H9 (cell line): ENCODE measurements around the gene FADS3. TPM values are rescaled to one million over a fixed set of nuclear protein-coding genes. Genes with fewer than 3 reads are reported as not detected.

ENCODE experiments used
- DNase-seq: peaks from one replicate; pipeline ENCODE4 v3.0.0-alpha.2; 2017
- H2AFZ ChIP-seq: one replicate; pipeline ENCODE4 v1.6.1; 2013; ENCODE audit warnings: mild to moderate bottlenecking, low read length, control low read depth, moderate library complexity
- H2AK5ac ChIP-seq: 2 replicates; pipeline ENCODE4 v1.6.1; 2013; ENCODE audit warnings: low read length, control low read depth, mixed read lengths; ENCODE audit not compliant: insufficient read length
- H2BK120ac ChIP-seq: one replicate; pipeline ENCODE4 v1.6.1; 2013; ENCODE audit warnings: low read depth, mild to moderate bottlenecking, low read length, control low read depth, inconsistent platforms; ENCODE audit not compliant: poor library complexity, severe bottlenecking
- H2BK12ac ChIP-seq: 2 replicates; pipeline ENCODE4 v1.6.1; 2013; ENCODE audit warnings: low read length, control low read depth, mixed read lengths, low read depth; ENCODE audit not compliant: insufficient read length
- H2BK15ac ChIP-seq: 2 replicates; pipeline ENCODE4 v1.6.1; 2013; ENCODE audit warnings: low read depth, low read length, control low read depth
- H2BK20ac ChIP-seq: one replicate; pipeline ENCODE4 v1.6.1; 2013; ENCODE audit warnings: low read depth, mild to moderate bottlenecking, low read length, control low read depth, inconsistent platforms; ENCODE audit not compliant: poor library complexity, severe bottlenecking
- H2BK5ac ChIP-seq: 2 replicates; pipeline ENCODE4 v1.6.1; 2013; ENCODE audit warnings: low read length, control low read depth, mixed read lengths; ENCODE audit not compliant: insufficient read length
- H3K14ac ChIP-seq: 2 replicates; pipeline ENCODE4 v1.6.1; 2013; ENCODE audit warnings: low read length, control low read depth; ENCODE audit not compliant: insufficient read depth
- H3K18ac ChIP-seq: 2 replicates; pipeline ENCODE4 v1.6.1; 2013; ENCODE audit warnings: low read depth, mild to moderate bottlenecking, mixed read lengths, low read length, control low read depth; ENCODE audit not compliant: insufficient read length
- H3K23ac ChIP-seq: 2 replicates; pipeline ENCODE4 v1.6.1; 2013; ENCODE audit warnings: low read length, control low read depth, mixed read lengths, low read depth; ENCODE audit not compliant: insufficient read length
- H3K23me2 ChIP-seq: 2 replicates; pipeline ENCODE4 v1.6.1; 2013; ENCODE audit warnings: low read depth, mild to moderate bottlenecking, mixed read lengths, low read length, control low read depth; ENCODE audit not compliant: insufficient read length, poor library complexity, severe bottlenecking
- H3K27ac ChIP-seq: 2 replicates; pipeline ENCODE4 v1.5.1; 2013; ENCODE audit warnings: low read length, control low read depth, mixed read lengths, low read depth; ENCODE audit not compliant: insufficient read length
- H3K27me3 ChIP-seq: 2 replicates; pipeline ENCODE4 v1.6.1; 2013; ENCODE audit warnings: low read length, control low read depth, inconsistent platforms; ENCODE audit not compliant: insufficient read depth
- H3K4ac ChIP-seq: 2 replicates; pipeline ENCODE4 v1.6.1; 2013; ENCODE audit warnings: low read depth, mild to moderate bottlenecking, control low read depth, inconsistent platforms, low read length, moderate library complexity
- H3K4me1 ChIP-seq: 2 replicates; pipeline ENCODE4 v1.6.1; 2013; ENCODE audit warnings: low read length, control low read depth, inconsistent platforms; ENCODE audit not compliant: insufficient read depth
- H3K4me2 ChIP-seq: 2 replicates; pipeline ENCODE4 v1.6.1; 2013; ENCODE audit warnings: low read length, control low read depth, mixed read lengths; ENCODE audit not compliant: insufficient read length, insufficient read depth
- H3K56ac ChIP-seq: 2 replicates; pipeline ENCODE4 v1.6.1; 2013; ENCODE audit warnings: low read depth, mild to moderate bottlenecking, mixed read lengths, low read length, control low read depth; ENCODE audit not compliant: insufficient read length
- H3K79me1 ChIP-seq: 2 replicates; pipeline ENCODE4 v1.6.1; 2013; ENCODE audit warnings: low read depth, mild to moderate bottlenecking, moderate library complexity, low read length, control low read depth, inconsistent platforms; ENCODE audit not compliant: insufficient read depth, poor library complexity, severe bottlenecking
- H3K79me2 ChIP-seq: 2 replicates; pipeline ENCODE4 v1.6.1; 2013; ENCODE audit warnings: low read length, control low read depth, inconsistent platforms; ENCODE audit not compliant: insufficient read depth
- H3K9ac ChIP-seq: 2 replicates; pipeline ENCODE4 v1.6.1; 2013; ENCODE audit warnings: low read length, control low read depth, mixed read lengths; ENCODE audit not compliant: insufficient read length; ENCODE audit errors: extremely low read depth
- H3K9me3 ChIP-seq: one replicate; pipeline ENCODE4 v1.6.1; 2013; ENCODE audit warnings: low read depth, low read length, inconsistent platforms; ENCODE audit not compliant: control insufficient read depth
- H3T11ph ChIP-seq: one replicate; pipeline ENCODE4 v1.6.1; 2013; ENCODE audit warnings: mild to moderate bottlenecking, low read length, control low read depth, inconsistent platforms
- H4K20me1 ChIP-seq: one replicate; pipeline ENCODE4 v1.6.1; 2013; ENCODE audit not compliant: control insufficient read depth, insufficient read length, insufficient read depth
- H4K5ac ChIP-seq: 2 replicates; pipeline ENCODE4 v1.6.1; 2013; ENCODE audit warnings: low read depth, mild to moderate bottlenecking, mixed read lengths, low read length, control low read depth; ENCODE audit not compliant: insufficient read length
- H4K8ac ChIP-seq: replicated peaks from 2 replicates; pipeline ENCODE4 v1.6.1; 2013; ENCODE audit warnings: low read length, control low read depth, mixed read lengths, low read depth; ENCODE audit not compliant: insufficient read length
- H4K91ac ChIP-seq: 2 replicates; pipeline ENCODE4 v1.6.1; 2013; ENCODE audit warnings: low read depth, mild to moderate bottlenecking, moderate library complexity, mixed read lengths, low read length, control low read depth; ENCODE audit not compliant: insufficient read length
- H3K27ac Mint-ChIP-seq, 3 experiments: 2 replicates in 2 of 3; 3 replicates in 1 of 3; pipeline ENCODE4 v1.8.0; 2020 to 2021; ENCODE audit warnings: mixed read lengths in 3 of 3, mild to moderate bottlenecking in 1 of 3, moderate library complexity in 1 of 3
- H3K27me3 Mint-ChIP-seq: 2 replicates; pipeline ENCODE4 v1.8.0; 2021; ENCODE audit warnings: low read depth, mild to moderate bottlenecking, moderate library complexity, mixed read lengths
- H3K36me3 Mint-ChIP-seq, 3 experiments: 2 replicates in 2 of 3; 3 replicates in 1 of 3; pipeline ENCODE4 v1.8.0; 2020 to 2021; ENCODE audit warnings: low read depth in 3 of 3, mixed read lengths in 3 of 3; ENCODE audit not compliant: insufficient read depth in 1 of 3
- H3K4me1 Mint-ChIP-seq, 2 experiments: 2 replicates each; pipeline ENCODE4 v1.8.0; 2020; ENCODE audit warnings: mixed read lengths in 2 of 2
- H3K4me3 Mint-ChIP-seq, 2 experiments: 2 replicates in 1 of 2; 3 replicates in 1 of 2; pipeline ENCODE4 v1.8.0; 2020 to 2021; ENCODE audit warnings: mild to moderate bottlenecking in 2 of 2, mixed read lengths in 2 of 2, moderate library complexity in 1 of 2
- H3K9me3 Mint-ChIP-seq, 2 experiments: 2 replicates in 1 of 2; 3 replicates in 1 of 2; pipeline ENCODE4 v1.8.0; 2020; ENCODE audit warnings: mild to moderate bottlenecking in 2 of 2, mixed read lengths in 2 of 2, moderate library complexity in 1 of 2
- WGBS: extraction: QIAGEN DNeasy Blood & Tissue Kit; methylation state at CpG from one replicate; pipeline ENCODE4 v1.1.7; 2013; ENCODE audit warnings: missing lambda C conversion rate, low lambda C conversion rate, mixed read lengths; ENCODE audit not compliant: insufficient read length; ENCODE audit errors: extremely low coverage; 5-methylcytosine and 5-hydroxymethylcytosine counted together
- total RNA-seq: library from RNA; stranded (reverse); gene quantifications from 2 replicates; pipeline ENCODE4 v1.2.1, GENCODE V29; 2021
- TF ChIP-seq, protein P1 (sequence below): fragments of 200-600 bp; sonication (generic); conservative IDR thresholded peaks from 3 replicates; pipeline ENCODE4 v1.8.0; 2021; ENCODE audit warnings: antibody characterized with exemption, mild to moderate bottlenecking

The FADS3 gene
- total RNA-seq, 1 experiment from 2014 or later = 34.9 TPM

GRCh38 chr11:61854206-61854895 lies 37.0 kb downstream of the FADS3 start:
- H3K27me3 Mint-ChIP-seq = no peaks in the 10 kb centered on the region
- no peak overlapping the region for H4K91ac ChIP-seq
- no peak overlapping the region for H3K18ac ChIP-seq
- H3K27ac Mint-ChIP-seq = 0 out of 7 replicates have a peak overlapping the region, but pooled peaks of 1 of the 3 experiments have one; percentile 60
- H2BK20ac ChIP-seq = no peak overlapping the region
- H4K5ac ChIP-seq = no peak overlapping the region
- no peak overlapping the region for H4K8ac ChIP-seq
- no peak overlapping the region for H3K4ac ChIP-seq
- no peak overlapping the region for H3K14ac ChIP-seq
- H3K27ac ChIP-seq = no peak overlapping the region
- H2BK12ac ChIP-seq = no peak overlapping the region
- no peak overlapping the region for H3K9ac ChIP-seq
- H2BK5ac ChIP-seq = no peak overlapping the region
- no peaks in the 10 kb centered on the region for H3K79me1 ChIP-seq
- H2BK120ac ChIP-seq = no peak overlapping the region
- H3K4me2 ChIP-seq = no peak overlapping the region
- no peak overlapping the region for H2AFZ ChIP-seq
- no peak overlapping the region for H2BK15ac ChIP-seq
- no peak overlapping the region for H2AK5ac ChIP-seq
- H3K4me3 Mint-ChIP-seq = no peak overlapping the region
- peaks cover 55 to 81% (median 71%) of the 10 kb centered on the region in 3 experiments for H3K36me3 Mint-ChIP-seq
- H3K79me2 ChIP-seq = no peaks in the 10 kb centered on the region
- no peaks in the 10 kb centered on the region; a peak in 1 of 5 replicates for H3K9me3 Mint-ChIP-seq
- H3K23me2 ChIP-seq = no peaks in the 10 kb centered on the region
- no peaks in the 10 kb centered on the region for H3K4me1 ChIP-seq
- H3T11ph ChIP-seq = no peak overlapping the region
- no peaks in the 10 kb centered on the region for H3K9me3 ChIP-seq
- peak; percentile 15 for DNase-seq
- WGBS = no CpG with 5 or more reads among the region's 17 CpGs
- no peak overlapping the region for H3K23ac ChIP-seq
- no peak overlapping the region for H3K56ac ChIP-seq
- no peaks in the 10 kb centered on the region for H4K20me1 ChIP-seq
- TF ChIP-seq, protein P1, sequence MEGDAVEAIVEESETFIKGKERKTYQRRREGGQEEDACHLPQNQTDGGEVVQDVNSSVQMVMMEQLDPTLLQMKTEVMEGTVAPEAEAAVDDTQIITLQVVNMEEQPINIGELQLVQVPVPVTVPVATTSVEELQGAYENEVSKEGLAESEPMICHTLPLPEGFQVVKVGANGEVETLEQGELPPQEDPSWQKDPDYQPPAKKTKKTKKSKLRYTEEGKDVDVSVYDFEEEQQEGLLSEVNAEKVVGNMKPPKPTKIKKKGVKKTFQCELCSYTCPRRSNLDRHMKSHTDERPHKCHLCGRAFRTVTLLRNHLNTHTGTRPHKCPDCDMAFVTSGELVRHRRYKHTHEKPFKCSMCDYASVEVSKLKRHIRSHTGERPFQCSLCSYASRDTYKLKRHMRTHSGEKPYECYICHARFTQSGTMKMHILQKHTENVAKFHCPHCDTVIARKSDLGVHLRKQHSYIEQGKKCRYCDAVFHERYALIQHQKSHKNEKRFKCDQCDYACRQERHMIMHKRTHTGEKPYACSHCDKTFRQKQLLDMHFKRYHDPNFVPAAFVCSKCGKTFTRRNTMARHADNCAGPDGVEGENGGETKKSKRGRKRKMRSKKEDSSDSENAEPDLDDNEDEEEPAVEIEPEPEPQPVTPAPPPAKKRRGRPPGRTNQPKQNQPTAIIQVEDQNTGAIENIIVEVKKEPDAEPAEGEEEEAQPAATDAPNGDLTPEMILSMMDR = no peak
- H3K4me1 Mint-ChIP-seq = no peaks in the 10 kb centered on the region
- no peaks in the 10 kb centered on the region for H3K27me3 ChIP-seq
